Measurements from ENCODE around the gene ACTR2.
"Not testable (repeated sequence)": the region's sequence is repeated elsewhere in the genome, so short reads cannot be mapped to it uniquely, and the experiment has no call there.

ACTR2 gene

DNA sequence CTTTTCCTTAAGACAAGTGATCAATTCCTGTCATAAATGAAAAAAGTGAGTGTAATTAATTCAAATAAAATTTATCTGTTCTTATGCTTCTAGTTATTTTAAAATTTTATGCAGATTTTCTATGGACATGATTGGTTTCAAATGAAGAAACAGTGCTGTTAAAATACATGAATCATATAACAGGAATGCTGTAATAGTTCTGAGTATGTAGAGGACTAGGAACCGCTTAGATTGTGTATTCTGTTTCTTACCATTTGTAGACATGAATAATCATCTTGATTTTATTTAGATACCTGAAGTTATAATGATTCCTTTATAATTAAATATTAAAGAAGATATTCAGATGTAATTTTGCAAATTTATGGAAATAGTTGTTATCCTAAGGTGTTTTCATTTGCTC is 3.5 kb downstream of the ACTR2 start:
- no peak for DNase-seq

- DNase-seq: no peak
Observed at GRCh38 chr2:65231892-65232477, 4.4 kb downstream of the ACTR2 start.

DNA sequence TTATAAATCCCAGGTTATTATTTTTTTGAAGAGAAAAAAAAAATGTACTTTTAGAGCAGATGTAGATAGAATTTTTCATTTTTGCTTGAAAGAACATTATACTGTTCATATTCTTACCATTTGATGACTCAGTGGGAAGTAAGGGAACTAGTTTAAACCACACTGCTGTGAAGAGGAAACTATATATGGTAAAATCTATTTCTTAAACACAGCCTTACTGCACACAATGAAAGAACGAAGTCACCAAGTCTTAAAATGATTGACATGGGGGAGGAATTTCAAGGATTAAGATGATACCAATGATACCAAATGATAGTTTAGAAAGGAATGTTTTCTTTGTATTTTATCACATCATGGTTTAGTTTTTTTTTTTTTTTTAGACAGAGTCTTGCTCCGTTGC is 5.0 kb downstream of the ACTR2 start:
- no peak for DNase-seq

- no peak for DNase-seq
Observed at GRCh38 chr2:65240657-65241056, 13.0 kb downstream of the ACTR2 start.

DNA sequence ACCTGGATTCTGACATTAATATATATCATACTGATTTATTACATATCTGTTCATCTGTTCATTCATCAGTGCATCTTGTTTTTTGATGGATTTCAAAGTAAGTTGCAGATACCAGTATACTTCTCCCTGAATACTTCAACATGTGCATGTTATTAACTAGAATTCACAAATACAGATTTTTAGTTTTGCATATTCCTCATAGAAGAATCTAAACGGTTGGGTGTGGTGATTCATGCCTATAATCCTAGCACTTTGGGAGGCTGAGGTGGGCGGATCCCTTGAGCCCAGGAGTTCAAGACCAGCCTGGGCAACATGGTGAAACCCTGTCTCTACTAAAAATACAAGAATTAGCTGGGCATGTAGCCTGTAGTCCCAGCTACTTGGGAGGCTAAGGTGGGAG is 16.8 kb downstream of the ACTR2 start:
- DNase-seq: not testable (repeated sequence)

DNA sequence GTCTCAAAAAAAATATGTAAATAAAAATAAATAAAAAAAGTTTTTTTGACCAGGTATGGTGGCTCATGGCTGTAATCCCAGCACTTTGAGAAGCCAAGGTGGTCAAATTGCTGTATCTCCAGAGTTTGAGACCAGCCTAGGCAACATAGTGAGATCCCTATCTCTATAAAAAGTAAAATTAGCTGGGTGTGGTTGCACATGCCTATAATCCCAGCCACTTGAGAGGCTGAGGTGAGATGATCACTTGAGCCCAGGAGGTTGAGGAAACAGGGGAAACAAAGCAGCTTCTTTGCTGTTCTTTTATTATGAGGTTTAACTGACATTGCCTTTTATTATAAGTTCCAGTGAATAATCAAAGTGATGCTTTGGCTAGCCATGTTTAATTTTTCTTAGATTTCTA is 25.0 kb downstream of the ACTR2 start:
- no peak for DNase-seq

GRCh38 chr2:65255356-65255755 is 27.7 kb downstream of the ACTR2 start:
- DNase-seq: no peak

GRCh38 chr2:65256054-65256453 is 28.4 kb downstream of the ACTR2 start:
- no peak for DNase-seq

DNA sequence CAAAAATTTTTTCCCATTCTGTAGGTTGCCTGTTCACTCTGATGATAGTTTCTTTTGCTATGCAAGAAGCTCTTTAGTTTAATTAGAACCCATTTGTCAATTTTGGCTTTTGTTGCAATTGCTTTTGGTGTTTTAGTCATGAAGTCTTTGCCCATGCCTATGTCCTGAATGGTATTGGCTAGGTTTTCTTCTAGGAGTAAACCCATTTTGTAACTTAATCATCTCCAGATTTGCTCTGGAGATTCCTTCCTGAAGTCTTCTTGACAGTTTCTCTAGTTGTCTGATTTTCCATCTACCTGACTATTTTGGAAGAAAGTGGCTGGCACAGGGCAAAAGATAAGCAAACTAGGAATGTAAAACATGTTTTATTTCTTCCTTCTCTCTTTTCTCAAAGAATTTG is 30.2 kb downstream of the ACTR2 start:
- DNase-seq: not testable (repeated sequence)

DNA sequence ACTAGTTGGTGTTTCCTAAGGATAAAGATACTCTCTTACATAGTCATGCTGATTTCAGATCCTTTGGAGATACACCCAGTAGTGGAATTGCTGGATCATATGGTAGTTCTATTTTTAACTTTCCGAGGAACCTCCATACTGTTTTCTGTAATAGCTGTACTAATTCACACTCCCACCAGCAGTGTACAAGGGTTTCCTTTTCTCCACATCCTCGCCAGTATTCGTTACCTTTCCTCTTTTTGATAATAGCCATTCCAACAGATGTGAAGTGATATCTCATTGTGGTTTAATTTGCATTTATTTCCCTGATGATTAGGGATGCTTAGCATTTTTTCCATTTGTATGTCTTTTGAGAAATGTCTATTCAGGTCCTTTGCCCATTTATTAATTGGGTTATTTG is 34.0 kb downstream of the ACTR2 start:
- DNase-seq: no peak

DNA sequence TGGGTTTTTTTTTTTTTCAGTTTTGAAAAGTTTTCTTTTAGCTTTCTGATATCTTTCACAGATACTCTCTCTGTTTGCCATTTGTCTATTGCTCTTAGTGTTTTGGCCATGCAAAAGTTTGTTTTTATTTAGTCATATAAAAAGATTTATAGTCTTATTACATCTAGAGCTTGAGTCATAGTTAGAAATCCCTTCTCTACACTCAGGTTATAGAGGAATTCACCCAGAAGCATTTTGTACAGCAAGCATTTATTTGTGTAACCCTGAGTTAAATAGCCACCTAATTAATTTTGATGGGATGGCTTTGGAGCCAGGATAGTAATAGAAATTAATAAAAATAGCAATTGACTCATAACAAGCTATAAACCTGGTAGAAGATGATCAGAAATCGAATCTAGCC is 35.6 kb downstream of the ACTR2 start:
- no peak for DNase-seq

DNA sequence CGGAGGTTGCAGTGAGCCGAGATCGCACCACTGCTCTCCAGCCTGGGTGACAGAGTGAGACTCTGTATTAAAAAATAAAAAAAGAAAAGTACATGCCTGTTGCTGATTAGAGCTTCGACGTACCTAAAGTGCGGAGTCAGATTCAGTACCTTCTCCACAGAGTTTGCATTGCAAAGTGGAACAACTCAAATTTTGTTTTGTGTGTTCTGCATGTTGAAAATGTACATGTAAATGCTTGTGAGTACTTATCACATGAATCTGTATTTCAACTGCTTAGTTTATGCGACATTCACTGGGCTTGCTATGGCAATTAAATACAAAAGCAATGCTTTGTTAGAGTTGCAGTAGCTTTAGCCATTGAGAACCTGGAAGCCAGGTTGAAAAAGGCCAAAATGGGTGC is 36.4 kb downstream of the ACTR2 start:
- no peak for DNase-seq

GRCh38 chr2:65264821-65265670 is 37.4 kb downstream of the ACTR2 start:
- peak; percentile 60 for DNase-seq

- DNase-seq: no peak
Observed at GRCh38 chr2:65265671-65266045, 38.0 kb downstream of the ACTR2 start.

- DNase-seq: peak; percentile 2
Observed at GRCh38 chr2:65267008-65267407, 39.4 kb downstream of the ACTR2 start.

GRCh38 chr2:65268957-65269356 is 41.3 kb downstream of the ACTR2 start:
- no peak for DNase-seq

GRCh38 chr2:65273344-65273743 is 45.7 kb downstream of the ACTR2 start:
- DNase-seq: no peak

- no peak for DNase-seq
Observed at GRCh38 chr2:65275141-65275915, 47.7 kb downstream of the ACTR2 start.

- DNase-seq: no peak
Observed at GRCh38 chr2:65276609-65277008, 49.0 kb downstream of the ACTR2 start.

GRCh38 chr2:65277118-65277517 is 49.5 kb downstream of the ACTR2 start:
- DNase-seq: no peak

DNA sequence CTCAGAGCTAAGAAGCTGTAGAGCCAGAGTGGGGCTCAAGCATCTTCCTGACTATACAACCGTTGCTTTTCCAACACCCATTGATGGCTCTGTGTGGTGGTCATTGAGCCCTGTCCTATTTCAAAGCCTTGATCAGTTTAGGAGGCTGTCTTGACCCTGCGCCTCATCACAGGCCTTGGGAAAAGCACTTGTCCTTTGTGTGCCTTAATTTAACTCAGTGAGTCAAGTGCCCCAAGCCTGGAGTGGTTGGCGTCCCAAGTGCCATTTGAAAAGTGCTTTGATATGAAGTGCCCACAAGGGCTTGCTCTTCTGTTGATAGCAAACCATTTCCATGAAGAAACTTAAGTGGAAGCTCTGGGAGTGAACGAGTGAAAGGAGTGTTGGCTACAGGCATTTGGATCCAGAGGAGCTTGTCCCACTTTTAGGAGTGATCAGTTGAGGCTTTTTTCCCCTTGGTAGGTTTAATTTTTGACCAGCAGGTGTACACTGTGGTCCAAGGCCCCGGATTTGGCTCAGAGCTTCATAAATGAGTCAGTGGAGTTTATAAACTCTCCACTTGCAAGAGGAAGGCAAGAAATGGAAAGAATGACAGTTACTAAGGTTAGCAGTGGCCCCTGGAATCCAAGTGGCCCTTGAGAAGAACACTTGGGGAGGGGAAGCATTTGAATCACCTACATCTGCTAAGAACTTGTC is 50.3 kb downstream of the ACTR2 start:
- no peak for DNase-seq

DNA sequence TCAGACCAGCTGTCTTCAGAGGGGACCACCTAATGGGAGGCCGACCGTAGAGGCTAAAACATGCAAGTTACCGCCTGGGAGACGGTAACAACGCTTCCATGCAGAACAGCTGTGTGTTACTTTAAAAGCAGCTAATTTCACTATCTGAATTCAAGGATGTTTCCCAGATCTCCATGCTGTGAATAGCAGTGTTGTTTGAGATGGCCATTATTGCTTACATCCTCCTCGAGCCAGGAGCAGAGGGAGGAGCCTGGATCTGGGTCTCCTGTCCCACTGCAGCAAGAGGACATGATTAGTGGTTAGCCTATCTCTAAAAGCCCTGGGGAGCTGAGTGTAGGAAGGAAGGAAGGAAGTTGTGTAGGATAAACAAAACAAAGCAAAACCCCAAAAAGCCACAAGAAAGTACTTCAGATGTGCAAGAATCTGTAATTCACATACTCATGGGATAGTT is 50.9 kb downstream of the ACTR2 start:
- no peak for DNase-seq

- DNase-seq: no peak
Observed at GRCh38 chr2:65279756-65280155, 52.1 kb downstream of the ACTR2 start.
